HEK293T (cell line): Measurements from ENCODE around the gene COL23A1.
"Not testable (repeated sequence)": the region's sequence is repeated elsewhere in the genome, so short reads cannot be mapped to it uniquely, and the experiment has no call there.

Experiments
- CTCF ChIA-PET: fragments of 350-600 bp; formaldehyde crosslinking; extraction: SDS; loops from one replicate; lab custom pipeline; 2021; ENCODE audit warnings: antibody characterized with exemption, inconsistent platforms; lab: Yijun Ruan, JAX
- POLR2A ChIA-PET: fragments of 350-600 bp; formaldehyde crosslinking; extraction: SDS; loops from one replicate; lab custom pipeline; 2020; ENCODE audit warnings: antibody characterized with exemption, inconsistent platforms; lab: Yijun Ruan, JAX
- DNase-seq: peaks from one replicate; pipeline ENCODE4 v3.0.0; 2012; ENCODE audit warnings: mixed read lengths; ENCODE audit errors: extremely low spot score
- ARNT ChIP-seq: fragments of 450-650 bp; IDR thresholded peaks from 2 replicates; pipeline ENCODE4 v1.6.1; 2017; ENCODE audit warnings: mild to moderate bottlenecking
- BHLHE40 ChIP-seq: fragments of 450-650 bp; IDR thresholded peaks from 2 replicates; pipeline ENCODE4 v1.6.1; 2016; ENCODE audit warnings: mild to moderate bottlenecking, moderate library complexity, borderline replicate concordance
- CTBP1 ChIP-seq: fragments of 450-650 bp; IDR thresholded peaks from 2 replicates; pipeline ENCODE4 v1.6.1; 2016; ENCODE audit warnings: borderline replicate concordance
- ELF4 ChIP-seq: fragments of 450-650 bp; IDR thresholded peaks from 2 replicates; pipeline ENCODE4 v1.6.1; 2017; ENCODE audit warnings: antibody characterized with exemption
- FOXA1 ChIP-seq: fragments of 450-650 bp; IDR thresholded peaks from 2 replicates; pipeline ENCODE4 v1.6.1; 2016; ENCODE audit warnings: mild to moderate bottlenecking
- FOXK2 ChIP-seq: fragments of 450-650 bp; IDR thresholded peaks from 2 replicates; pipeline ENCODE4 v1.6.1; 2016; ENCODE audit warnings: mild to moderate bottlenecking
- FOXM1 ChIP-seq: fragments of 450-650 bp; IDR thresholded peaks from 2 replicates; pipeline ENCODE4 v1.6.1; 2017; ENCODE audit warnings: mild to moderate bottlenecking, borderline replicate concordance
- HDGF ChIP-seq: fragments of 450-650 bp; IDR thresholded peaks from 2 replicates; pipeline ENCODE4 v1.6.1; 2017; ENCODE audit warnings: antibody characterized with exemption, borderline replicate concordance
- L3MBTL2 ChIP-seq: fragments of 450-650 bp; conservative IDR thresholded peaks from 2 replicates; pipeline ENCODE4 v1.6.1; 2016; ENCODE audit warnings: mild to moderate bottlenecking
- LEF1 ChIP-seq: fragments of 450-650 bp; IDR thresholded peaks from 2 replicates; pipeline ENCODE4 v1.6.1; 2017; ENCODE audit warnings: mild to moderate bottlenecking, borderline replicate concordance
- NFRKB ChIP-seq: fragments of 450-650 bp; IDR thresholded peaks from 2 replicates; pipeline ENCODE4 v1.6.1; 2016; ENCODE audit warnings: mild to moderate bottlenecking, moderate library complexity
- SP1 ChIP-seq: fragments of 450-650 bp; IDR thresholded peaks from 2 replicates; pipeline ENCODE4 v1.6.1; 2017
- SUZ12 ChIP-seq: fragments of 450-650 bp; IDR thresholded peaks from 2 replicates; pipeline ENCODE4 v1.6.1; 2016; ENCODE audit warnings: mild to moderate bottlenecking
- TARDBP ChIP-seq: fragments of 450-650 bp; IDR thresholded peaks from 2 replicates; pipeline ENCODE4 v1.6.1; 2016
- ZNF384 ChIP-seq: fragments of 450-650 bp; IDR thresholded peaks from 2 replicates; pipeline ENCODE4 v1.6.1; 2016
- TF ChIP-seq, protein P1 (sequence below): fragments of 450-650 bp; IDR thresholded peaks from 2 replicates; pipeline ENCODE4 v1.6.1; 2016

Gene COL23A1

DNA sequence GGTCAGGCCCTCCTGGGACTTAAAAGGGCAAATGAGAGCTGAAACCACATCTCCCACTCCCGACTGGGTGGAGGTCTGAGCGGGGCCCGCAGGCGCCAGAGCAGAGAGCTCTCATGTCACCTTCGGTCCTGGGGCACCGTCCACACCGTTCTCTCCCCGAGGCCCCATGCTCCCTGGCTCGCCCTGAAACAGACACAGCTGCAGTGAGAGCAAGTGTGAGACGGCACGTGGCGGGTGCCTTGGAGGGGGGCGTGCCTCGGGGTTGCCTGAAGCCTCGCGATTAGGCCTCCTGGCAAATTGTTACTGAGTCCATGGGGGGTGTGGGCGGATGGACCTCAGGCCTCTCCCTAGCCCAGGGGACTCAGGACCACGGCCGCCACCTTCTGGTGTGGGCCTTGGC lies 333.4 kb downstream of the COL23A1 start:
- POLR2A ChIA-PET = no interaction called here
- CTCF ChIA-PET = interaction anchor here (0.6 to 1.0 kb wide), 2 partner anchors 20 to 22 kb away, joined by 3 read pairs; no protein-coding TSS in a partner anchor
- DNase-seq = no peak
- TF ChIP-seq CTBP1 = no peak
- no peak for TF ChIP-seq FOXA1
- TF ChIP-seq L3MBTL2 = no peak
- no peak for TF ChIP-seq ZNF384
- TF ChIP-seq BHLHE40 = no peak
- no peak for TF ChIP-seq FOXM1
- TF ChIP-seq LEF1 = no peak
- TF ChIP-seq HDGF = no peak

DNA sequence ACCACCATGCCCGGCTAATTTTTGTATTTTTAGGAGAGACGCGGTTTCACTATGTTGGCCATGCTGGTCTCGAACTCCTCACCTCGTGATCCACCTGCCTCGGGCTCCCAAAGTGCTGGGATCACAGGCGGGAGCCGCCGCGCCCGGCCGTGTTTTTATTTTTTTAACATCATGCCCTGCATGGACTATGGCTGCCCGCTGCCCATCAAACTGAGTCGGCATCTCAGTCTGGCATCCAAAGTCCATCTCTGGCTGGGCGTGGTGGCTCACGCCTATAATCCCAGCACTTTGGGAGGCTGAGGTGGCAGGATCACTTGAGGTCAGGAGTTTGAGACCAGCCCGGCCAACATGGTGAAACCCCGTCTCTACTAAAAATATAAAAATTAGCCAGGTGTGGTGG lies 336.6 kb downstream of the COL23A1 start:
- CTCF ChIA-PET = not testable (repeated sequence)

DNA sequence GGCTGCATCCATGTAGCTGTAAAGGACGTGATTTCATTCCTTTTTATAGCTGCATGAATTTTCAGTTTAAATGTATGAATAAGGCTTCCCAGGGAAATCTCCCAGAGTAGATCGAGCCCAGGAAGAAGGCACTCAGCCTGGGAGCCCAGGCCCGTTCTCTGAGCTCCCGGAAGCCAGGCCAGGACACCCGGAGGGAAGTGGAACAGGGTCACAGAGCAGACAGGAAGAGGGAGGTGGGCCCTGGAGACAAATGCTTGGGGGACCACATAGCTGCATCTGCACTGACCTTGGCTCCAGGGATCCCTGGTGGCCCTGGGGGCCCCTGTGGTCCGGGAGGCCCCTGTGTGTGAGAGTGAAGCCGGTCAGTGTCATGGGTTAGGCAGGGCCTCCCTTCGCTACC lies 337.9 kb downstream of the COL23A1 start:
- POLR2A ChIA-PET = interaction anchor here (2.5 kb wide), 1 partner anchor 20 kb away, joined by 7 read pairs; the partner anchor contains the start of gene PHYKPL
- DNase-seq = no peak
- TF ChIP-seq SUZ12 = no peak
- no peak for TF ChIP-seq NFRKB
- no peak for TF ChIP-seq SP1
- no peak for TF ChIP-seq ELF4
- TF ChIP-seq HDGF = no peak
- no peak for TF ChIP-seq LEF1
- TF ChIP-seq CTBP1 = no peak
- TF ChIP-seq BHLHE40 = no peak
- TF ChIP-seq FOXM1 = no peak
- no peak for TF ChIP-seq ZNF384
- TF ChIP-seq ARNT = no peak
- TF ChIP-seq FOXK2 = no peak
- TF ChIP-seq, protein P1, sequence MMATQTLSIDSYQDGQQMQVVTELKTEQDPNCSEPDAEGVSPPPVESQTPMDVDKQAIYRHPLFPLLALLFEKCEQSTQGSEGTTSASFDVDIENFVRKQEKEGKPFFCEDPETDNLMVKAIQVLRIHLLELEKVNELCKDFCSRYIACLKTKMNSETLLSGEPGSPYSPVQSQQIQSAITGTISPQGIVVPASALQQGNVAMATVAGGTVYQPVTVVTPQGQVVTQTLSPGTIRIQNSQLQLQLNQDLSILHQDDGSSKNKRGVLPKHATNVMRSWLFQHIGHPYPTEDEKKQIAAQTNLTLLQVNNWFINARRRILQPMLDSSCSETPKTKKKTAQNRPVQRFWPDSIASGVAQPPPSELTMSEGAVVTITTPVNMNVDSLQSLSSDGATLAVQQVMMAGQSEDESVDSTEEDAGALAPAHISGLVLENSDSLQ = no peak
- no peak for TF ChIP-seq FOXA1
- no peak for TF ChIP-seq TARDBP
- TF ChIP-seq L3MBTL2 = no peak
- CTCF ChIA-PET = interaction anchor here (0.8 kb wide), 1 partner anchor 20 kb away, joined by 3 read pairs; the partner anchor contains the start of gene PHYKPL

More for the DNA sequence above, 336.6 kb downstream of the COL23A1 start:
- DNase-seq, POLR2A ChIA-PET: not testable (repeated sequence)

DNA sequence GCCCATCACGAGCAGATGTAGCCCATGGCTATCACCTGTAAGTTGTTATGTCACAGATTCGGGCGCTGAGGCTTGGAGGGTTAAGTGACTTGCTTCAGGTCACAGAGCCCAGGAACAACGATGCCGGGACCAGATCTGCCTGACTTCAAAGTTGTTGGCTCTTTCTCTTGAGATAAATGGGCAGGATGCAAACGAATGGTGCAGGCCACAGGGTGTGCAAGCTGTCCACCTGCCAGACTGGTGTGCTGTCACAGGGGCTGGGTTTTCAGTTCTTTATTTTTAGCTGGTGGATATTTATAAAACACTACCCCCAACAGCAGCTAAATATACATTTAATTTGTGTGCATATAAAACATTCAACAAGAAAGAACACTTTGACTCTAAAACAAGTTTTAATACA lies 339.9 kb downstream of the COL23A1 start:
- no peak for DNase-seq
- CTCF ChIA-PET = interaction anchor here (1.3 kb wide), 1 partner anchor 15 kb away, joined by 3 read pairs; no protein-coding TSS in a partner anchor
- POLR2A ChIA-PET = interaction anchor here (1.7 kb wide), 1 partner anchor 46 kb away, joined by 5 read pairs; the partner anchor contains the start of gene HNRNPAB
- TF ChIP-seq TARDBP = no peak

DNA sequence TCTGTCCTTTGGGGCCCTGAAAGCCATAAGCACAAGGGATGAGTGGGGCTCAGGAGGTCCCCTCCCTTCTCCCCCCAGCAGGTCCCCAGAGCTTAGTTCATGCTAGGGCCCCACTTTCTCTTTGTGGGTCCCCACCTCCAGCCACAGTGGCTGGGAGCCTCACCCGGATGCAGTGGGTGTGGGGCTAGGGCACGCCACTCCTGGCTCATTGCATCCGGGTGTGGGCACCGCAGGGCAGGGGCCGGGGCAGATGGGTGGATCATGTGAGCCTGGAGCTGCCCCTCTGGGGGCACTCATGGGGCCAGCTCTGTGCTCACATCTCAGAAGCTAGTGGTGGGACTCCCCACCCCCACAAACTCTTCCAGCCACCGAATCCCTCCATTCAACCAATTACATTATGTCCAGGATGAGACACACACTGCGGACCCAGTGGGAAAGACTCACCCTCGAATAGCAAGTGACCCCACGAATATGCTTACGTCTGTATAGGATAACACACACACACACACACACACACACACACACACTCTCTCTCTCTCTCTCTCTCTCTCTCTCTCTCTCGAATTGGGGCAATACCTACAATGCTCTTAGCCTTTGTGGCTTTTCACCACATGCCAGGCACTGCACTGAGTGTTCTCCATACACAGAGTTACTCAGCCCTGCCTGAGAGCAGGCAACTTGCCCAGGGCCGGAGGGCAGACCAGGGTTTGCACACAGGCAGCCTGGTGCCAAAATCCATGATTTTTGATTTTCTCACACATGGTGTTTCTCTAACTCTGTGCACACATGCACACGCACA lies 340.8 kb downstream of the COL23A1 start:
- TF ChIP-seq SUZ12 (no peak), HDGF (no peak), FOXM1 (no peak), SP1 (no peak), L3MBTL2 (no peak), ZNF384 (no peak), LEF1 (no peak)
- no peak for DNase-seq
- CTCF ChIA-PET = interaction anchor here (1.0 kb wide), 1 partner anchor 15 kb away, joined by 3 read pairs; no protein-coding TSS in a partner anchor
- POLR2A ChIA-PET = interaction anchor here (1.0 to 1.7 kb wide), 2 partner anchors 17 to 45 kb away, joined by 5 read pairs; partner anchors contain the start of genes HNRNPAB and PHYKPL

DNA sequence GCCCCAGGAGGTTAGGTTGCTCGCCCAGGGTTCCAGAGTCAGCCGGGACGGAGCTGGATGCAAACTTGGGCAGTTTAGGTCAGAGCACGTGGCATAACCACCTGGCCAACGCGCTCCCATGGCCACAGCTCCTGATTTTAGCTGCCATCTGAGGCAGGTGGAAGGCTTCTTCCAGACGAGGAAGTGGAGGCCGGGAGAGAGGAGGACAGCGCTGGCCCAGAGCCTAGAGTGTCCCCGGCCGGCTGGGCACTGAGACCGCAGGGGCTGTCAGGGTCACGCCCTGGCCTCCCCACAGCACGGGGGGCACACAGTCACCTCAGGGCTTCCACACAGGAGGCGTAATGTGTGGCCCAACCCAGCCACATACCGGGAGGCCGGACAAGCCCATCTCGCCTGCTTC lies 341.4 kb downstream of the COL23A1 start:
- no peak for DNase-seq
- POLR2A ChIA-PET = interaction anchor here (1.0 to 1.7 kb wide), 2 partner anchors 16 to 45 kb away, joined by 5 read pairs; partner anchors contain the start of genes HNRNPAB and PHYKPL
- TF ChIP-seq, protein P1 = no peak
- TF ChIP-seq NFRKB (no peak), ARNT (no peak), BHLHE40 (no peak), HDGF (no peak), SP1 (no peak)
- CTCF ChIA-PET = interaction anchor here (1.0 kb wide), 1 partner anchor 14 kb away, joined by 3 read pairs; no protein-coding TSS in a partner anchor
